ENCODE results near the gene TRIP13.
"Not testable (repeated sequence)": the region's sequence is repeated elsewhere in the genome, so short reads cannot be mapped to it uniquely, and the experiment has no call there.

Gene TRIP13, protein sequence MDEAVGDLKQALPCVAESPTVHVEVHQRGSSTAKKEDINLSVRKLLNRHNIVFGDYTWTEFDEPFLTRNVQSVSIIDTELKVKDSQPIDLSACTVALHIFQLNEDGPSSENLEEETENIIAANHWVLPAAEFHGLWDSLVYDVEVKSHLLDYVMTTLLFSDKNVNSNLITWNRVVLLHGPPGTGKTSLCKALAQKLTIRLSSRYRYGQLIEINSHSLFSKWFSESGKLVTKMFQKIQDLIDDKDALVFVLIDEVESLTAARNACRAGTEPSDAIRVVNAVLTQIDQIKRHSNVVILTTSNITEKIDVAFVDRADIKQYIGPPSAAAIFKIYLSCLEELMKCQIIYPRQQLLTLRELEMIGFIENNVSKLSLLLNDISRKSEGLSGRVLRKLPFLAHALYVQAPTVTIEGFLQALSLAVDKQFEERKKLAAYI

GRCh38 chr5:892394-893136 is at the start of gene TRIP13, which contains the start of gene BRD9:
TSS of gene TRIP13 (plus strand) at chr5:892884. CDS start at chr5:892999, 115 bp downstream.
TSS of gene BRD9 (minus strand) at chr5:892801. CDS start at chr5:892657, 144 bp downstream.
- DNase-seq = peak; percentile 81

DNA sequence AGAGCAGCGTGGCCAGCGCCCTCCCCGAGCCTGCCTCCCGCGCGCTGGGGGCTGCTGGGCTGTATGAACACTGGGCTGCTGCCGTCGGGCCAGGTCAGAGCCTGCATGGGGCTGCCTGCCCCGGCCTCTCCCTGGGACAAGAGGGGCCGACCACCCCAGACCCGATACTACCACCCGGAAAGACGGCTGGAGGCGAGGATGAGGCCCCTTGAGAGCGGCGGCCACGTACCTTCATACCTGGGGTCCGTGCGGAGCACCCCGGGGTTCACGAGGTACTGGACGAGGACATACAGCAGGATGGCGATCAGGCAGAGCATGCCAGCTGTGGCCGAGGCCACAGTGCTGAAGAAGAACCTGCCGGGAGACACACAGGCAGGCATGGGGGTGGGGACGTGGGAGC is 49.3 kb upstream of the TRIP13 start:
- peak; percentile 15 for DNase-seq

GRCh38 chr5:843926-844325 is 48.8 kb upstream of the TRIP13 start:
- peak; percentile 10 for DNase-seq

DNA sequence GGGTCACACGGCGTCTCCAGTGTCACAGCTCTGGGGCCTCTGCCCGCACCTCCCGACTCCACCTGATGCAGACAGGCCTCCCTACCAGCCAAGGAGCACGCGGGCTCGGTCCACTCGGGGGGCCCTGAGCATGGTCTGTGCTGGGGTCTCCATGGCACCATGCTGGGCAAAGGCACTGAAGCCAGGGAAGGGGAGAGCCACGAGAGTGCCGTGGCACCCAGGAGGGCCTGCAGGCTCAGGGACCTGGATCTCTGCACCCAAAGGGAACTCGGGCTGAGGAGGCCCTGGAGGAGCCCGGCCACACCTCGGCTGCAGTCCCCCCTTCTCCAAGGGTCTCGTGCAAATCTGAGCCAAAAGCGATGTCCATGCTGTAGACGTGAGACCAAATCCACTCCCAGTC is 48.3 kb upstream of the TRIP13 start:
- not testable (repeated sequence) for DNase-seq

DNA sequence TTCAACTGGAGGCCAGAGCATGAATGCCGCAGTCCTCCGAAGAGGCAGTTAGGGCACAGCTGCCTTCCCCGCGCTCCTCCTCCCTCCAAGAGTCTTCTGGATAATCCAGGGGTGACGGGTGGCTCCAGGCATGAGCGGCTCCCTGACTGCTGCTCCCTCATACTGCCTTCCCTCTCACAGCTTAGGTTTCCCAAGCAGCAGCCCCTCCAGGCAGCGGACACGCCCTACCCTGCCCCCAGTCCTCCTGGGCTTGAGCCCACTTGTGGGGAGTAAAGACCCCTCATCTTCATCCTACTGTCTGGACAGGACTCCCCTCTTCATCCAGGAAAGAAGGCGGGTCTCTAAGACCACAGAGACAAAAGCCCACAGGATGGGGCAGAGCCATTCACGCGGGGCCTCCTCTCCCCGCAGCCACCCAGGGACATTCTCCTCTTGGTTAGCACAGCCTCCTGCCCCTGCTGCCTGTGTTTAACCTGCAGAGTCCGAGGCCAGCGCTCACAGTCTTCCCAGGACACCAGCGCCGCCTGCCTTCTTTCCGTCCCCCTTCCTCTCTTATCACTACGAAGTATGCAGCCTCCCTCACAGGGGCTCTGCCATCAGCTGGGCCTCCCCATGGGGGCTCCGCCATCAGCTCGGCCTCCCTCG is 47.5 kb upstream of the TRIP13 start:
- DNase-seq = not testable (repeated sequence)

DNA sequence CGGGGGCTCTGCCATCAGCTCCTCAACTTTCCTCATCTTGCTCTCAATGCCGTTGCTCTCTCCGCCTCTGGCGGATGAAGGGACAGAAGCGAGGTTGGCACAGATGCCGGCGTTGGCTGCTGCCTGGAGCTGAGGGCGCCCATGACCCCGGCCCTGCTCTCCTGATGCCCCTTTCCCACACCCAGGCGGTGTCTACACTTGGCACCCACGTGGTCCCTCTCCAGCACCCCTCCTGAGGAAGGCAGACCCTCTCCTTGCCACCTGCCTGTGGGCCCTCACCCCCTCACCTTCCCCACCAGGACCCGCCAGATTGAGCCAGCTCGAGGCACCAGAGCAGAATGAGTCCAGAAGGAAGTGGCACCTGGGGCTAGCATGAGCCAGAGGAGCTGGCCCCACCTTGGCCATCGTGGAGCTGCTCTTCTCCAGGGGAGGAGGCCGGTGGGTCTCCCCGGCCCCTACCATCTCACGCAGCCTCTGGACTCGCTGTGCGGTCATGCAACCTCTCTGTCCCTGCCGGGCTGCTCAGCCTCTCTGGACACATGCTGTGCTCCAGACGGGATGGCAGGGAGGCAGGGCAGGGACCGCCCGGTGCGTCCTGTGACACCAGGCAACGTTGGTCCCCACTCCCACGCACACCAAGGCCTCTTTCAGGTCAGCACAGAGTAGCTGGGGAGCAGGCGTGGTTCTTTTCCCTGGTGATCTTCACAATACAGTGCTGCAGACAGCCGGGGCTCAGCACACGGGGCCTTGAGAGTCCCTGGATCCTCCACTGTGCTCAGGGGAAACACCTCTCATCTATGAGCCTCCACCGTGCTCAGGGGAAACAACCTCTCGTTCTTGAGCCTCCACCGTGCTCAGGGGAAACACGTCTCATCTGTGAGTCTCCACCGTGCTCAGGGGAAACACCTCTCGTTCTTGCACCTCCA is 46.7 kb upstream of the TRIP13 start:
- DNase-seq = not testable (repeated sequence)

- peak; percentile 16 for DNase-seq
Measured at GRCh38 chr5:846602-847091, 46.0 kb upstream of the TRIP13 start.

DNA sequence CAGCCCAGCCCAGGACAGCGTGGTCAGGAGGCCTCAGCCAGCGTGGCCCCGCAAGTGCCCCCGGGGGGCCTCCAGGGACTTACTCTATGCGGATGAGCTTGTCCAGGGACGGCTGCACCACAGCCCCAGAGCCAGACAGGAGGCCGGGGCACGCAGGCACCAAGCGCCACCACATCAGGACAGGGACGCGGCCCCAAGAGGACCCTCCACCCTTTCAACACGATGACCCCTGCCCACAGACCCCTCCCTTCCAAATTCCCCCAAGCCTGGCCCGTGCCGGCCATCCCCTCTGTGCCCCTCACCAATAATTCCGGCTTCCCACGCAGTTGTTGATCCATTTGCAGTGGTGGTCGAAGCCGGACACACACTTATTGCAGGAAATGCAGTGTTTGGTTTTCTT is 45.5 kb upstream of the TRIP13 start:
- DNase-seq = not testable (repeated sequence)

- peak; percentile 7 for DNase-seq
Measured at GRCh38 chr5:847736-848135, 44.9 kb upstream of the TRIP13 start.

DNA sequence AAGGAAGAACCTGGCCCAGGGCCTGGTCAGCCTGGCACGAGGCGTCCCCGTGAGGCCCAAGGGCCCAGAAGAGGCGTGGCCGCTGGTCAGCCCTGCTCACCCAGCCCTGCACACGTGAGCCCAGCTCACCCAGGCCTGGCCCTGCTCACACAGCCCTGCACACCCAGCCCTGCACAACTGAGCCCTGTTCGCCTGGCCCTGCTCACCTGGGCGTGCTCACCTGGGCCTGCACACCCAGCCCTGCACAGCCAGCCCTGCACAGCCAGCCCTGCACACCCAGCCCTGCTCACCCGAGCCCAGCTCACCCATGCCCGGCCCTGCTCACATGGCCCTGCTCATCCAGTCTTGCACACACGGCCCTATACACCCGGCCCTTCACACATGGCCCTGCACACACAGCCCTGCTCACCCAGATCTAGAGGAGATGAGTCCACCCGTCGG is 44.0 kb upstream of the TRIP13 start:
- DNase-seq = no peak

DNA sequence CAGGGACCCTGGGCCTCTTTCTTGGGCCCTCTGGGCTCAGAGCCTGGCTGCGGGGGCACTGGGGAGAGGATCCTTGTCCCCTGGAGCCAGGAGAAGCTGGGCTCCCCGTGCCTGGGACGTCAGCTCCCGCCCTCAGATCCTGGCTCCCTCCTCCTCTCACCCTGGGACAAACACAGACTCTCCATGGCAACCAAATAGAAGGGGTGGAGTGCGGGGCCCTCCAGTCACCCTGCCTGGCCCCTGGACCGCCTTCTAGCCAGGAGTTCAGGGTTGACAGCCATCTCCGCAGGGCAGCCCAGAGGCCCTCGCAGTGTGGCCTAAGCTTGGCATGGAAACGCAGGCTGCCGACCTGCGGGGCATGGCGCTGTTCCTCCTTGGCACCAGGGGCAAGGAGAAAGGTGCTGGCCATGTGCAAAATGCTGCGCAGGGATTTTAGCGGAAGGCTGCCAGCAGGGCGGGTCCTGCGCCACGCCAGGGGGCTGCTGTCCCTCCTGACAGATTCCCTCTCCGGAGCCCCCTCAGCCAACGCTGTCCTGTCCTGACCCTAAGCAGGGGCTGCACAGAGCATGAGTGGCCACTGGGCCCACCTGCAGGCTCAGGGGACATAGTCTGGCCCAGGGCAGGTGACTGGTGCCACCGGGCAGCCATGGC is 42.9 kb upstream of the TRIP13 start:
- DNase-seq = no peak

- DNase-seq = no peak
Measured at GRCh38 chr5:850511-851006, 42.1 kb upstream of the TRIP13 start, which contains the start of gene ZDHHC11. TSS of gene ZDHHC11 (minus strand) at chr5:850986. CDS start at chr5:850602, 384 bp downstream.

- no peak for DNase-seq
Measured at GRCh38 chr5:851076-851475, 41.6 kb upstream of the TRIP13 start.

- DNase-seq = no peak
Measured at GRCh38 chr5:851553-851952, 41.1 kb upstream of the TRIP13 start.

- no peak for DNase-seq
Measured at GRCh38 chr5:852018-852417, 40.7 kb upstream of the TRIP13 start.

GRCh38 chr5:852431-853401 is 40.0 kb upstream of the TRIP13 start:
- DNase-seq = no peak

GRCh38 chr5:853416-854090 is 39.1 kb upstream of the TRIP13 start:
- DNase-seq = not testable (repeated sequence)

GRCh38 chr5:854217-854616 is 38.5 kb upstream of the TRIP13 start:
- no peak for DNase-seq
